Endothelial cell of umbilical vein (primary cell): ENCODE results near the gene SRBD1. TPM values are rescaled to one million over a fixed set of nuclear protein-coding genes. Genes with fewer than 3 reads are reported as not detected.

ENCODE experiments used
- BruUV-seq: library from RNA; stranded (reverse); fragments of 400-500 nt; replicated peaks from 2 replicates; lab custom pipeline; 2021; lab: Mats Ljungman, UMichigan
- CTCF ChIA-PET: fragments of 300-600, 350-600 bp; sonication (Branson Sonifier 250); formaldehyde crosslinking; loops from one replicate; lab custom pipeline; 2021; ENCODE audit warnings: antibody characterized with exemption, inconsistent platforms; lab: Charles Lee
- POLR2A ChIA-PET: fragments of 300-600, 350-600 bp; sonication (Branson Sonifier 250); formaldehyde crosslinking; loops from one replicate; lab custom pipeline; 2021; ENCODE audit warnings: antibody characterized with exemption, inconsistent platforms; lab: Charles Lee
- DNase-seq: peaks from one replicate; pipeline ENCODE4 v3.0.0-alpha.2; 2011; ENCODE audit warnings: low read depth, low spot score
- FAIRE-seq: peaks from 2 replicates; lab custom pipeline; 2011; peaks lifted over from hg19 to GRCh38; lab: Jason Lieb, UNC
- H2AFZ ChIP-seq: 2 replicates; pipeline ENCODE4 v1.6.0; 2012; ENCODE audit warnings: low read depth, low read length, control low read depth, inconsistent platforms
- H3K27ac ChIP-seq: 2 replicates; pipeline ENCODE4 v1.5.1; 2011; ENCODE audit warnings: low read depth, mild to moderate bottlenecking, control low read depth, low read length, moderate library complexity; ENCODE audit not compliant: insufficient read depth
- H3K27me3 ChIP-seq, 2 experiments: 2 replicates each; pipeline versions ENCODE4 v1.6.0 to v1.6.1; 2011; ENCODE audit warnings: low read length in 2 of 2, mixed read lengths in 1 of 2; ENCODE audit not compliant: control insufficient read depth in 2 of 2, insufficient read depth in 2 of 2
- H3K36me3 ChIP-seq, 2 experiments: 2 replicates in 1 of 2; 3 replicates in 1 of 2; pipeline ENCODE4 v1.5.1; 2011; ENCODE audit warnings: low read length in 2 of 2, mild to moderate bottlenecking in 1 of 2, moderate library complexity in 1 of 2; ENCODE audit not compliant: control insufficient read depth in 2 of 2, insufficient read depth in 2 of 2; ENCODE audit errors: extremely low read depth in 1 of 2
- H3K4me1 ChIP-seq: 3 replicates; pipeline ENCODE4 v1.5.1; 2011; ENCODE audit warnings: mild to moderate bottlenecking, low read length; ENCODE audit not compliant: control insufficient read depth, insufficient read depth; ENCODE audit errors: extremely low read depth
- H3K4me2 ChIP-seq: 2 replicates; pipeline ENCODE4 v1.6.1; 2011; ENCODE audit warnings: low read length, control low read depth, mixed read lengths; ENCODE audit not compliant: insufficient read depth
- H3K4me3 ChIP-seq, 3 experiments: fragments of 200-600 bp in 1 of 3; sonication (generic), shearing (Covaris generic) in 1 of 3; replicated peaks in 1 of 3; 2 replicates each; pipeline ENCODE4 v1.5.1; 2011 to 2016; ENCODE audit warnings: control low read depth in 3 of 3, low read length in 3 of 3, mild to moderate bottlenecking in 2 of 3, inconsistent platforms in 1 of 3, low read depth in 1 of 3, moderate library complexity in 1 of 3; ENCODE audit not compliant: insufficient read depth in 1 of 3
- H3K79me2 ChIP-seq: 2 replicates; pipeline ENCODE4 v1.6.0; 2012; ENCODE audit warnings: low read length, inconsistent platforms; ENCODE audit not compliant: control insufficient read depth, insufficient read depth
- H3K9ac ChIP-seq: replicated peaks from 2 replicates; pipeline ENCODE3; 2011; ENCODE audit warnings: low read length, control low read depth; ENCODE audit not compliant: insufficient read depth; ENCODE audit errors: extremely low read depth
- H3K9me1 ChIP-seq: replicated peaks from 3 replicates; pipeline ENCODE4 v1.6.0; 2011; ENCODE audit warnings: mild to moderate bottlenecking, low read length; ENCODE audit not compliant: control insufficient read depth, insufficient read depth; ENCODE audit errors: extremely low read depth
- H3K9me3 ChIP-seq: replicated peaks from 2 replicates; pipeline ENCODE4 v1.5.1; 2012; ENCODE audit warnings: low read length, inconsistent platforms; ENCODE audit not compliant: control insufficient read depth, insufficient read depth
- H4K20me1 ChIP-seq: replicated peaks from 2 replicates; pipeline ENCODE3; 2011; ENCODE audit warnings: mild to moderate bottlenecking, low read length; ENCODE audit not compliant: control insufficient read depth, insufficient read depth; ENCODE audit errors: extremely low read depth
- EZH2 ChIP-seq: IDR thresholded peaks from 2 replicates; pipeline ENCODE4 v1.6.1; 2012; ENCODE audit warnings: borderline replicate concordance, low read depth, mild to moderate bottlenecking, moderate library complexity, low read length, inconsistent platforms; ENCODE audit not compliant: severe bottlenecking
- FOS ChIP-seq: IDR thresholded peaks from 2 replicates; pipeline ENCODE4 v1.6.1; 2011; ENCODE audit warnings: mild to moderate bottlenecking, low read length, moderate library complexity, borderline replicate concordance; ENCODE audit not compliant: insufficient read depth
- GATA2 ChIP-seq: IDR thresholded peaks from 2 replicates; pipeline ENCODE4 v1.7.0; 2011; ENCODE audit warnings: low read depth, mild to moderate bottlenecking, moderate library complexity, mixed read lengths, low read length; ENCODE audit not compliant: insufficient read length, insufficient read depth
- JUN ChIP-seq: IDR thresholded peaks from 2 replicates; pipeline ENCODE4 v1.6.1; 2011; ENCODE audit warnings: borderline replicate concordance, low read depth; ENCODE audit not compliant: insufficient read length, insufficient read depth
- MYC ChIP-seq: IDR thresholded peaks from one replicate; pipeline ENCODE4 v1.6.1; 2011; ENCODE audit warnings: mild to moderate bottlenecking, low read depth, low read length
- POLR2A ChIP-seq: IDR thresholded peaks from 2 replicates; pipeline ENCODE4 v1.6.1; 2012; ENCODE audit warnings: low read depth, mild to moderate bottlenecking, control low read depth, low read length
- POLR2AphosphoS5 ChIP-seq: IDR thresholded peaks from 2 replicates; pipeline ENCODE4 v1.6.1; 2012; ENCODE audit warnings: low read depth, mild to moderate bottlenecking, control low read depth, low read length, moderate library complexity; ENCODE audit not compliant: insufficient read depth
- dilution Hi-C: fragments of 300-500 bp; cut with MboI; formaldehyde crosslinking; loops from one replicate; pipeline ENCODE4 v1.15.0; 2019; ENCODE audit warnings: low sequenced_read_pairs; ENCODE audit not compliant: extremely low pct_ligation_motif_present
- intact Hi-C: fragments of 100-400 bp; cut with micrococcal nuclease; formaldehyde crosslinking; loops from one replicate; pipeline ENCODE4 v1.10.0; 2022
- polyA plus RNA-seq, 4 experiments: library from polyadenylated mRNA; depleted of rRNA in 3 of 4; stranded (reverse) in 3 of 4; unstranded in 1 of 4; fragments of >200 nt; gene quantifications; 2 replicates each; pipeline versions ENCODE4 v1.2.1 to v1.2.3, GENCODE V29; 2011 to 2012; ENCODE audit warnings: missing spikeins in 1 of 4
- total RNA-seq: library from RNA; stranded (reverse); gene quantifications from 2 replicates; pipeline ENCODE4 v1.2.3, GENCODE V29; 2021
- TF ChIP-seq, protein P1 (sequence below): IDR thresholded peaks from 2 replicates; pipeline ENCODE4 v1.6.1; 2011; ENCODE audit not compliant: insufficient read depth, insufficient read length
- TF ChIP-seq, protein P2 (sequence below), 2 donors: IDR thresholded peaks; 1 replicate in 1 of 2; 2 replicates in 1 of 2; pipeline ENCODE4 v1.5.1; 2011; ENCODE audit warnings: low read length in 2 of 2, mild to moderate bottlenecking in 2 of 2, moderate library complexity in 2 of 2, control low read depth in 1 of 2, inconsistent platforms in 1 of 2, low read depth in 1 of 2; ENCODE audit not compliant: insufficient read depth in 1 of 2; ENCODE audit errors: extremely low read depth in 1 of 2

The SRBD1 gene
- total and polyA plus RNA-seq, 2 donors (not counting 3 experiments of a cell fraction or from before 2014, with no cell fraction given): 3.7 to 12.5 TPM

DNA sequence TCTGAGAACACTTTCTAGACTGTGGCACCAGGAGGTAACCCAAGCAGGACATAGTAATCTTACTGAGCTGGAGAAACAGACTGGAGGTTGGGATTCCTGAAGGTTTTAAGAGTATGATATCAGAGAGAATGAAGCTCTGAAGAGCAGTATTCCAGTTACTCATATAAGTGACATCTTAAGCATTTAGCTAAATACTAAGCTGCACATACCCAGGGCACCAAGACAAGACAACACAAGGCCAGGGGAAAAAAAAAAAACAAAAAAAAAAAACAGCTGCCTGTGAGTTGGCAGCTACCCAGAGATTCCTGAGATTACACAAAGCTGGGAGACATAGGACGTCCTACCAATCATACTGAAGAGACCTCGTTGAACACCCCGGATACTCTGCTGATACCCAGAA is 175.8 kb downstream of the SRBD1 start:
- H4K20me1 ChIP-seq: no peaks in the 10 kb centered on the region
- no peak overlapping the region for H3K4me3 ChIP-seq
- DNase-seq (no peak), FAIRE-seq (no peak)
- H3K79me2 ChIP-seq: no peaks in the 10 kb centered on the region
- ChIA-PET CTCF (interaction anchor here (0.6 to 0.9 kb wide), 2 partner anchors 23 to 204 kb away, joined by 3 read pairs; no protein-coding TSS in a partner anchor), POLR2A (no interaction called here)
- H2AFZ ChIP-seq: no peak overlapping the region
- intact Hi-C loops (no loop called here), dilution Hi-C loops (no loop called here)
- no peak overlapping the region for H3K9ac ChIP-seq
- no peaks in the 10 kb centered on the region for H3K9me1 ChIP-seq
- TF ChIP-seq GATA2 (no peak), POLR2AphosphoS5 (no peak), FOS (no peak), POLR2A (no peak), JUN (no peak), EZH2 (no peak), MYC (no peak)
- TF ChIP-seq, protein P1, sequence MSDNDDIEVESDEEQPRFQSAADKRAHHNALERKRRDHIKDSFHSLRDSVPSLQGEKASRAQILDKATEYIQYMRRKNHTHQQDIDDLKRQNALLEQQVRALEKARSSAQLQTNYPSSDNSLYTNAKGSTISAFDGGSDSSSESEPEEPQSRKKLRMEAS: no peak
- TF ChIP-seq, protein P2, sequence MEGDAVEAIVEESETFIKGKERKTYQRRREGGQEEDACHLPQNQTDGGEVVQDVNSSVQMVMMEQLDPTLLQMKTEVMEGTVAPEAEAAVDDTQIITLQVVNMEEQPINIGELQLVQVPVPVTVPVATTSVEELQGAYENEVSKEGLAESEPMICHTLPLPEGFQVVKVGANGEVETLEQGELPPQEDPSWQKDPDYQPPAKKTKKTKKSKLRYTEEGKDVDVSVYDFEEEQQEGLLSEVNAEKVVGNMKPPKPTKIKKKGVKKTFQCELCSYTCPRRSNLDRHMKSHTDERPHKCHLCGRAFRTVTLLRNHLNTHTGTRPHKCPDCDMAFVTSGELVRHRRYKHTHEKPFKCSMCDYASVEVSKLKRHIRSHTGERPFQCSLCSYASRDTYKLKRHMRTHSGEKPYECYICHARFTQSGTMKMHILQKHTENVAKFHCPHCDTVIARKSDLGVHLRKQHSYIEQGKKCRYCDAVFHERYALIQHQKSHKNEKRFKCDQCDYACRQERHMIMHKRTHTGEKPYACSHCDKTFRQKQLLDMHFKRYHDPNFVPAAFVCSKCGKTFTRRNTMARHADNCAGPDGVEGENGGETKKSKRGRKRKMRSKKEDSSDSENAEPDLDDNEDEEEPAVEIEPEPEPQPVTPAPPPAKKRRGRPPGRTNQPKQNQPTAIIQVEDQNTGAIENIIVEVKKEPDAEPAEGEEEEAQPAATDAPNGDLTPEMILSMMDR (IDR thresholded peaks at IDR 0.05; ENCODE audit: extremely low read depth in 1 of 2, insufficient read depth in 1 of 2, low read depth in 1 of 2, low read length in 2 of 2): no peak
- no peak overlapping the region for H3K27ac ChIP-seq
- no peaks in the 10 kb centered on the region for H3K27me3 ChIP-seq
- no peaks in the 10 kb centered on the region for H3K36me3 ChIP-seq
- H3K4me1 ChIP-seq: no peaks in the 10 kb centered on the region
- H3K4me2 ChIP-seq: no peak overlapping the region
- no TSS peak for BruUV-seq
- no peaks in the 10 kb centered on the region for H3K9me3 ChIP-seq
